Astrocyte (in vitro differentiated cells and primary cell): ENCODE measurements around the gene DGKG.

Experiments
- CTCF ChIP-seq: IDR thresholded peaks from 2 replicates; pipeline ENCODE4 v1.5.1; 2011; ENCODE audit warnings: low read depth, mild to moderate bottlenecking, inconsistent platforms, low read length, moderate library complexity; ENCODE audit not compliant: insufficient read depth
- EZH2 ChIP-seq: IDR thresholded peaks from 2 replicates; pipeline ENCODE4 v1.6.1; 2012; ENCODE audit warnings: mild to moderate bottlenecking, low read length, inconsistent platforms; ENCODE audit not compliant: insufficient read depth

- TF ChIP-seq CTCF, result peak; percentile 59
- no peak for TF ChIP-seq EZH2
Observed at GRCh38 chr3:186277268-186277909, 84.6 kb downstream of the DGKG start.
